Left cardiac atrium (tissue), 4 donors: Measurements from ENCODE around the gene POLA1. TPM values are rescaled to one million over a fixed set of nuclear protein-coding genes. Genes with fewer than 3 reads are reported as not detected.
"Not testable (repeated sequence)": the region's sequence is repeated elsewhere in the genome, so short reads cannot be mapped to it uniquely, and the experiment has no call there.

Experiments used
- ATAC-seq, 2 donors: fragments of 200-7000 bp; cut with Tn5 transposase; one replicate each; pipeline ENCODE4 v1.9.1; 2020; ENCODE audit warnings: mild to moderate bottlenecking in 2 of 2, moderate library complexity in 2 of 2
- DNase-seq: peaks from one replicate; pipeline ENCODE4 v3.0.0-alpha.2; 2020
- intact Hi-C, 2 donors: fragments of 100-400 bp; cut with DNase I; formaldehyde crosslinking; loops; one replicate each; pipeline versions ENCODE4 v1.14.1 to v1.15.1; 2022 to 2023
- total RNA-seq, 2 donors: library from RNA; stranded (reverse); fragmentation: NEBNext Ultra II Directional; extraction: Animal tissue kit (Norgen Biotek cat#: 25700); gene quantifications; one replicate each; pipeline ENCODE4 v1.2.1, GENCODE V29; 2021
- donor health status: DM: no; HTN: yes; CAD: no.
- donor health status: DM: no; HTN: yes; CAD: no; lungs with severe emphysema.
- donor health status: DM: yes; HTN: yes; CAD: no.
- donor health status: Dilated cardiomyopathy.

Gene POLA1
- total RNA-seq, 2 donors from 2014 or later: 8.7 to 10.8 TPM

DNA sequence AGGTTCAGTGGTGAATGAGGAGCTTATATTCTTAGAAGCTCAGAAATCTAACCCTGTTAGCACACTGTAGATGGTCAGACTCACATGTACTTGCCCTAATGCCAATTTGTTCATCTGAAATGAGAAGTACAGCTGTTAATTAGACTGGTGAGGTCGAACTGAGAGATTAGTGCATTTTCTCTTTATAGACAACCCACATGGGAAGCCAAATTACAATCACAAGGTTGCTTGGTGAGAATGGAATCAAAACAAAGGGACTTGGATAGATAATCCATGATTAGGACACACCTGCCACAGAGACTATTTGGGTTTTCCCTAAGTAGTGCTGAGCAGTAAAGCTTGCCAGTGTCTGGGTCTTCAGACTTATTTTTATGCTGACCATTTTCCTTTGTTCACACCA is 88.3 kb downstream of the POLA1 start:
- intact Hi-C loops: no loop called here
- DNase-seq (no peak), ATAC-seq (no peak)

DNA sequence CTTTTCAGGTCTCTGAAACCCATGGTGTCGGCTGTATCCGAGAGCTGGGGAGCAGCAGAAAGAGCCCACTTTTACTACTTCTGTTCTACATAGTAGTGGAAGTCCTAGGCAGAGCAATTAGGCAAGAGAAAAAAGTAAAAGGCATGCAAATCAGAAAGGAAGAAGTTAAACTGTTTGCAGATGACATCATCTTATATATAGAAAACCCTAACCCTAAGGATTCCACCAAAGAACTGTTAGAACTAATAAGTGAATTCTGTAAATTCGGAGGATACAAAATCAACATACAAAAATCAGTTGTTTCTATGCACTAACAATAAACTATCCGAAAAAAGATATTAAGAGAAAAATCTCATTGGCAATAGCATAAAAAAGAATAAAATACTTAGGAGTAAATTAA is 95.3 kb downstream of the POLA1 start:
- intact Hi-C loops: no loop called here
- no peak for ATAC-seq
- no peak for DNase-seq

DNA sequence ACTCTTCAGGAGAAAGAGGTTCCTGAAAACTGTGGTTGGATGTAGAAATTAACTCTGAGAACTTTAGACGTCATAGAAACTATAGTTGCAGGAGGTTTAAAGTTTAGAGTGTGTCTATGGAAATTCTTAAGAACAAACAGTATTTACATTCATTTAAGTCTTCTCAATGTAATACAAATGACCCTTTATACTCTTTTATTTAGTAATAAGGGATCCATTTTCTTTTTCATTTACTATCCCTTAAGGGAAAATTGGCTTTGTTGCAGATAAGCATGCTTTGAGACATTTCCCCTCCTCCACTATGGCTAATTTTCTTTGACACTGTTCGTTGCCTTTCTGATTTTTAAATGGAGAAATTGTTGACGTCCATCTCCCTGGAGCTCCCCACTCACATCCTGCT is 96.4 kb downstream of the POLA1 start:
- DNase-seq (no peak), ATAC-seq (no peak)
- intact Hi-C loops: no loop called here

DNA sequence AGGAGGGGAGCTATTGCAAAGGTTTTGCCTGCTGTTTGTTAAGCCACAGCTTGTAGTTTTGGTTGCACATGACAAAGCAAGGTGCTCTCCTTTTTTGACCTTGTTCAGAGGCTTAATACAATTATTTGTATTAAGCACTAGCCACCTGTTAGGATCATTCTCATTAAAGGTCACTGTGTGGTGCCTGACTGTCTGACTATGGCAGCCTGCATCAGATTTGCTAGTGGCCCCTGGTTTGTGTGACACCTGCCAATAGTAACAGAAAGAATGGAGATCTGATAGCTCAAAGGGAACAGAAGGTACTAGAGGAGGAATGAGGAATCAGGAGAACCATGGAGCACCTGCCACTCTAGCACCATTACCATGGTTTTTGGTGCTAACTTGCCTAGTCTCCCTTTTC is 102.5 kb downstream of the POLA1 start:
- ATAC-seq: no peak
- intact Hi-C loops: no loop called here
- no peak for DNase-seq

DNA sequence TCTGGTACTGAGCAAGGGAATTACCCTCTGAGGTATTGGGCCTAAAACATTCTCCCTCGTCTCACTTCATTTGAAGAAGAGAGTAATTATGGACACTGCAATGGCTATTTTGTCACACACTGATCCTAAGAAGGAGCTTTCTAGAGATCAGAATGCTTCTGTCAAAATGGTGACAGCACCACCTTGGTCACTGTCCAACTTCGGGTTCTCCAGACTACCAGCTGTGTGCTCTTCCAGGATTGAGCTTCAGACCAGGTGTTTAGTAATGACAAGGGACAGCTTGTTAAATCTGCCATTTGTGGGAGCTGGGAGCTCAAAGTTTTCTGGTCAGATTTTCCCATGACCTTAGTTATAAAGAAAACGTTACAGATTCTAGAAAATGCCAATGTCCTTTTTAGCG is 105.4 kb downstream of the POLA1 start:
- intact Hi-C loops: no loop called here
- peak in 1 of 2 donors; percentile 50 for ATAC-seq
- no peak for DNase-seq

DNA sequence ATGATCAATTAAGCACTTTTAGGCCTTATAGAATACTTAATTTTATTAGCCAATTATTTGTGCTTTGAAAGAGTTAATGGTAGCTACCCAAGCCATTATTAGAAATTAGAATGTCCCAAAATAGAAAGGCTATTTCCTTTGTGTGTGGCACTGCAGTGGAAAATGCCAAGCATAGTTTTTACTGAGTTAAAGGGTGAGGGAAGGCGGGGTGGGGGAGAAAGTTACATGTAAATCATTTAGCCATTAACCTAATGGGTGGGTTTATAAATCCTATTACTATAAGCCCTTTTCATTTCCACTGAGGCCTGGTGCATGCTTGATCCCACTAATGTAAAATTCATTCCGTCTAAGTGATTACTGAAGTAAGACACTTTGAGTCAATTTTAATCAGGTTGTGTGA is 105.8 kb downstream of the POLA1 start:
- intact Hi-C loops: no loop called here
- ATAC-seq (no peak), DNase-seq (no peak)

DNA sequence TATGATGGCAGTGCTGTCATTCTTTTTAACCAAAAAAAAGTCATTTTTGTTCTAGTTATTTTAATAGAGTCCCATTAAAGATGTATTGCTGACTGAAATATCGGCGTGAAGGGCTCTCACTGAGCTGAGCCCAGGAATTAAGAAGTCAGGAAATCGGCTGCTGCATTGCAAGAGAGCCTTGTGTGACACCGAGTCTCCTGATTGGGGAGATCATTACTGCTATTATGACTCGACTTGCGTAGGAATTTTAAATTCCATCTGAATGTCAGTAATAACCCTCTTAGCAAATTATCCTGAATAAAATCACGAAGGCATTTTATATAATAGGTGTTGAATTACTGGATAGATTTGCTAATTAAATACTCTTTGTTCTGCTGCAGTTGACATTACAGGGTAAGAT is 111.5 kb downstream of the POLA1 start:
- intact Hi-C loops: no loop called here
- ATAC-seq: no peak
- DNase-seq: no peak

DNA sequence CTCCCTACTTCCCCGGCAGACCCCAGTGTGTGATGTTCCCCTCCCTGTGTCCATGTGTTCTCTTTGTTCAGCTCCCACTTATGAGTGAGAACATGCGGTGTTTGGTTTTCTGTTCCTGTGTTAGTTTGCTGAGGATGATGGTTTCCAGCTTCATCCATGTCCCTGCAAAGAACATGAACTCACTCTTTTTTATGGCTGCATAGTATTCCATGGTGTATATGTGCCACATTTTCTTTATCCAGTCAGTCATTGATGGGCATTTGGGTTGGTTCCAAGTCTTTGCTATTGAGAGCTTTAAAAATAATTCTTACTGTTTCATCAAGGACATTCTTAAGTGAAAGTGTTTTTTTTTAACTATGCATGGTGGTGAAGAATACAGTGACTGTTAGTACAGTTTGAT is 126.1 kb downstream of the POLA1 start:
- intact Hi-C loops: not testable (repeated sequence)

DNA sequence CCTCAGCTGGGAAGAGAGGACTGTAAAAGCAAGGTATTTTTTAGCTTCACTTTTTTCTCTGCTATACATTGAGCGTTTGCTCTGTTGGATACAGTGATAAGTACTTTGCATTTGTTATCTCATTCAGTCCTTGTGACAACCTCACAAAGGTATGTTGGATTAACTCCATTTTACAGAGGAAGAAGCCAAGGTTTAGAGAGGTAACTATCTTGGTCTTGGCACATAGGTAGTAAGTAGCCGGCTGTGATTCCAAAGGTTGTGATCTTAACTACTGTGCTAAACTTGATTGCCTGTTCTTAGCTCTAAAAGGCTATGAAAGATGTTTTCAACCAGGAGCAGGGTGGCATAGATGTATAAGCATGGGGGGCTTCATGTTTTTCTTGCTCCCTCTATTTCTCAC is 134.4 kb downstream of the POLA1 start:
- DNase-seq (no peak), ATAC-seq (no peak)

More for the DNA sequence above, 126.1 kb downstream of the POLA1 start:
- ATAC-seq, DNase-seq: not testable (repeated sequence)

DNA sequence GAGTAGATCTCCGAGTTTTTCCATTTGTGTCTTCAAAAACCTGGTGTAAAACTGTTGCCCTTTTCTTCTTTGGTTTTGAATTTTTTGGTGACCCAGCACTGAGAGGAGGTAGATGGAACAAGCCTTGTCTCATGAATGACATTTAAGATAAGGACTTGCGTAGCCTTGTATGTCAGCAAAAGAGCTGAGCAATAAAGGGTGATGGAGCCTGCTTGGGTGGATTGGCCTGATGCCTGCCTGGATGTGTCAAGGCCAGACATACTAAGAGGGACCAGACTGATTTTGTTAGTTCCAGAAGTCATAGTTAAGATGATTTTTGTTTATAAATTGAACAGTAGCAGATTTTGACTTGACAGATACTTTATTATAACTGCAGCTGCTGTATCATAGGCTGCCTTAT is 134.9 kb downstream of the POLA1 start:
- ATAC-seq: no peak
- DNase-seq: no peak
- intact Hi-C loops: no loop called here

More for the DNA sequence above, 134.4 kb downstream of the POLA1 start:
- intact Hi-C loops: no loop called here

DNA sequence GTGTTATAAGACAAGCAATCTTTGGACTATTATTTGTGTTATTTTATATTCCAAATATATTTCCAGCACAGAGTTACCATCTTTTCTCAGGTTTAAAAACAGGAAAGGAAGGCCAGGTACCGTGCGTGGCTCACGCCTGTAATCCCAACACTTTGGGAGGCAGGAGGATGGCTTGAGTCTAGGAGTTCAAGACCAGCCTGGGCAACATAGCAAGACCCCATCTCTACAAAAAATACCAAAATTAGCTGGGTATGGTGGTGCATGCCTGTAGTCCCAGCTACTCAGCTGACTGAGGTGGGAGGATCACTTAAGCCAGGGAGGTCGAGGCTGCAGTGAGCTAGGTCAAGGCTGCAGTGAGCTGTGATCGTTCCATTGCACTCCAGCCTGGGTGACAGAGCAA is 140.0 kb downstream of the POLA1 start:
- intact Hi-C loops: no loop called here
- DNase-seq: no peak
- ATAC-seq: no peak

DNA sequence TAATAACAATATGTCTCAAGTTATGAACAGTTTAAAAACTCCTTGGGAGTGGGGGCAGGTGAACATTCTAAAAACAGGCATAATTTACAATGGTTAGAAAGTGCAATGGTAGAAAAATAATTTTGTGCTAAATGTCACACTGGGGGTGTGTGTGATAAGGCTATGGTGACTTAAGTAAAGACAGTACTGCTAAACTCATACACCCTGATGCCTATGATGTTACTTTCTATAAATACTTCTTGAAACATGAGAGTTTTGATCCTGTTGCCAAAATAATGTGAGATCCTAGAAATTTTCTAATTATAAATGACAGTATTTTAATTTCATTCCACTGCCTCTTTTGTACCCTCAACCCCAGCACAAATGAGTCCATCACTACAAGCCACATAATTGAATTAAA is 144.2 kb downstream of the POLA1 start:
- no peak for ATAC-seq
- DNase-seq: no peak

DNA sequence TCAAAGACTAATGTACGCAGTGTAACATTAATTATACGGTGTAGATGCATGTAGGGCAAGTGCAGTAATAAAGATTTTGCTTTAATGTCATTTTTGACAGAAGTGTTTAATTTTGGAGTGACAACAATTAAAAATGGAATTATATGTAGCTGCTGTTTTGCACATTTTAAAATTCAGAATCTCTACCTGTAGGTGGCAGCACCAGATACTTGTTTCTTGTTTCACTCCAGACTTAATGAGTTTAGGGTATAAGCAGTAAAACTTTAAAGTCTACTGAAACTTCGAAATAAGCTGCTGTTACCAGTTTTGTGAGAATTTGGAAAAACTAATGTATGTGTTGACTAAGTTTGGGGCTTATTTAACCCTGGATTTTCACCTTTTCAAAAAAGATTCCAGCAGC is 144.9 kb downstream of the POLA1 start:
- DNase-seq (no peak), ATAC-seq (no peak)
- intact Hi-C loops: loop anchor here (2.0 to 5.0 kb wide), 2 partner anchors 304 to 306 kb away; no protein-coding TSS in a partner anchor

More for the DNA sequence above, 144.2 kb downstream of the POLA1 start:
- intact Hi-C loops: loop anchor here (2.0 to 5.0 kb wide), 2 partner anchors 304 to 307 kb away; no protein-coding TSS in a partner anchor

DNA sequence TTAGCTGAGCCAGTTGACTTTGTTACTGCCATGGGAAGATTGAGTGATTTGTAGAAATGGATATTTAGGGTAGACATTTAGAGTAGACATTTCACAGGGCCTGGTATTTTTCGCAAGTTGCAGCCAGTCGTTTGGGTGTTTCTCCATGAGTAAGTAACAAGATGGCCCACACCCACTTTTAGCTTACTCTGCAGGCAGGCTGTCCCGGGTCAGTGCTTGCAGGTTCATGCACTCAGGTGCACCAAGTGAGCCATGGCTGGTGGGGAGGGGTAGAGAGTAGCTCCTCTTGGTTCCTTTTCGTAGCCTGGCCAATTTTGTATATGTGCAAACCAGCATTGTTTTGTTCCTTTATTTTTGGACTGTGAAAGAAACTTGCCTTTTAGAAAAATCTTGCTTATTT is 145.6 kb downstream of the POLA1 start:
- intact Hi-C loops: loop anchor here (2.0 to 5.0 kb wide), 2 partner anchors 303 to 305 kb away; no protein-coding TSS in a partner anchor
- ATAC-seq: no peak
- DNase-seq: no peak

DNA sequence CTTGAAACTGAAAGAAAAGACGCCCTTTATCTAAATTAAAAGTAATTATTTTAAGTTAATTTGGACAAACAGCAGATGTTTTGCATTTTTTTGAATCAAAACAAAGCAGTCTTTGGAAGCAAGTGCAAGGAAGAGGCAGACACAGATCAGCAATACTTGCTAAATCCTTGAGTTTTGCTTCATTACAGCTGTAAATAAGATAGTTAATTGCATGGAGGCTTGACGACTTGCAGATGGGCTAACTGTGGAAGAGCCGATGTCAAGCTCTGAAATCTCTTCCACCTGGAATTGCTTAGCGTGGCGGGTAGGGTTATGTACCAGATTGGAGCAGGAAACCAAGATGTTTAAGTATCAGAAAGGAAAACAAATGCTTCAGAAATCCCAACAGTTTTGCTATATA is 148.8 kb downstream of the POLA1 start:
- ATAC-seq (no peak), DNase-seq (no peak)
- intact Hi-C loops: no loop called here

DNA sequence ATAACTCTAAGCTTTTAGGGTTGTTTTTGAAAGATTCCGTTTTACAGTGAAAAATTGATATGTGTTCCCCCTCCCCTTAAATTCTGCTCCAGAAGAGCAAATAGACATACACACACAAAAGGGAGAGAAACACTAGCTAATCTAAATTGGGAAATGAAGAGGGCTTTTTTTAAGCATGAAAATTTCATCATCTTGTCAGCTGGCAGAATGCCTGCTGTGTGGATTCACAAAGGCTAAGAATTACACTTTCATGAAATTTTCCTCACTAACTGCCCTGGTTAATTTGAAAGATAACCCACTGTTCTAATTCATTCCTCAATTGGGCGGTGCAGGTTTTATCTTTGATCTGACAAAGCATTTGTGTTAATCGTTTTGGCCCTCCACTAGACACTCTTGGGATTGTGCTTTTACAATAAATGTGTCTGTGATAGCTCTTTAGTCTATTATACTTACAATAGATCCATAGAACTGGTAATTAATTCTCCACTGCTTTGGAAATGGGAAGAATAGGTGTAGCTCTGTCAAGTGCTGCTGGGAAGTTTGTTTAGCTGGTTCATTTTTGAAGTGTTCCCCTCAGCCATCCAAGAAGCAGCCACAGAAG is 152.9 kb downstream of the POLA1 start:
- ATAC-seq (no peak), DNase-seq (peak; percentile 29)
- intact Hi-C loops: no loop called here

DNA sequence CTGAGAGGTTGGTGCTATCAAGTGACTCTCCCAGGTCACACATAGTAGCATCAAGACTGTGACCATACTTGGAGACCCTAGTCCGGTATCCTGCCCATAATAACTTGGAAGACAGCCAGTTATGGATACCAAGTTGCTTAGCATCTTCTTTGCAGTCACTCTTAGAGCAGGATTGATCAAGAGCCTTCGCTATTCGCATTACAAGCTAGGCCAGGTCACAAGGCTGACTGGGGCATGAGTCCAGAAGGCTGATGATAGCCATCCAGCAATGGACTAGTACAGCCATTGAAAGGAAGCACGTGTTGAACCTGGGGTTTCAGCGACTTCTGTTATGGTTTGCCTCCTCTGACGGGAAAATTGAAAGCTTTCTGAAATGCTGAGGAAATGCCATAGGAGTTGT is 157.6 kb downstream of the POLA1 start:
- DNase-seq (no peak), ATAC-seq (no peak)
- intact Hi-C loops: no loop called here

DNA sequence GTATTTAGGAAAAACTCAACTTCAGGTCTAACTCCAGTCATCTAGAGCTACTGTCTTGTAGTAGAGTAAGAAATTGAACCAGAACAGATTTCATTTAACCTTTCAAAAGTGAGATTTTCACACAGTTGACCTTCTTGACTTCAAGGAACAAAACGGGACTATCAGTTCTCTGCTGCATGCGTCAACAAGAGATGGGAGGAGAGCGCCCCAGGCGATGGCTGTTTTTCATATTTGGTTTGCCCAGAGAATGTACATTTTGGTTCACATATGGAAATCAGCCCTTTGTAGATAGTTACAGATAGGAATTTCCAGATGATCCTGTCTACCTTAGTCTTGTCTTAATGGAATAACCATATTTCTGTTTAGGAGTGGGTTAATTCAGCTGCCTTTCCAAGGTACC is 158.1 kb downstream of the POLA1 start:
- intact Hi-C loops: no loop called here
- no peak for DNase-seq
- no peak for ATAC-seq

DNA sequence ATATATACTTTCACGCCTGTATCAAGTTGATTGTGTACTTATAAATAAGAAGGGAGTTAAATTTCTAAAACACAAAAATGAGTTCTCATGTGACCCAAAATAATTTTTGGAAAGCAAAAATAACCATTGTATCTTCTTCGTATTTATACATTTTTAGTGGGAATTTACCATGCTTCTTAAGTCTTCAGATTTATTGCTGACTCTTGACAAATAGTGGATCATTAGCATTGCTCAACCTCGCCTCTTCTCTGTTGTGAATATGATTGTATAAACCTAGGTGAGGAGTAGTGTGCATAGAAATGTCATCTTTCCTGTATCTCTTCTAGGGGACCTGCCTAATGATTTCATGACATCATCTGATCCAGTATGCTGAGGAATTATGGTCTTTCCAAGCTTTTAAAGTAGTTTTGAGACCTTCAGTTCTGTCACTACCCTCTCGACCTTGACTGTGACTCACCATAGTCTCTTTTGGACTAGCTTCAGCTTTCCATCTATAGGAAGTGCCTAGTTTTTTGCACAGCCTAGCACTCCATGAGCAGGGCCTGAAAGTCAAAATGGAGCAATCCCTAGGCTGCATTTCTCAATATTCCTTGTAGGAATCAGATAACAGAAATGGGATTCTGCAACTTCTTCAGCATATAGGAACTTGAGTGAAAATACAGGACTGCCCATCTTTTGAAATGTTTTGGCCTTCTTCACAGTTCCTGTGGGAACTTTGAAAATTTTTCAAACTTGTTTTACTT is 164.5 kb downstream of the POLA1 start:
- intact Hi-C loops: no loop called here
- ATAC-seq (no peak), DNase-seq (no peak)

DNA sequence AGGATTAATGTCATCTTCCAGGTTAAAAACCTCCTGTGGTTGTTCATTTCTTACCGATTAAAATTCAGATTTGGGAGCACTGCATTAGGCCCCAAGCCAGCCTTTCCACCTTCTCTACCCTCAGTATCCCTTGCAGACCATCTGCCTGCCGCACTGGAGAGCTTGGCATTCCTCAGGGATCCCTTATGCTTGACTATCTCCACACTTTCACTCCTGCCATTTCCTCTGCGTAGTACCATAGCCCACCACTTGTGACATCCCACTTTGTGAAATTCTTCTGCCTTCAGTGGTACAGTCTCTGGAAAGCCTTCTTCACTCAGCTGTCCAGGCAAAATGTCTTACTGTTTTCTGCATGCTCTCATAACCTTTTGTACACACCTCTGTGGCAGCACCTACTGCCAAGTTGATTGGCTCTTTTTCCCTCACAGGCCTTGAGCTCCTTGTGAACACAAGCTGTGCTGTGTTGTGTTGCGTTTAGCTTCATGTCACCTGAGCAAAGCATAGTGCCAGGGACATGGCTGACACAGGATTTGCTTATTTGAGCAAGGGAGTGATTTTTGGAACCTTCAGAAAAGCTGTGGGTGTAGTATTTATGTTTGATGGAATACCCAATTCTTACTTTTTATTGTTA is 165.6 kb downstream of the POLA1 start:
- no peak for ATAC-seq
- no peak for DNase-seq

DNA sequence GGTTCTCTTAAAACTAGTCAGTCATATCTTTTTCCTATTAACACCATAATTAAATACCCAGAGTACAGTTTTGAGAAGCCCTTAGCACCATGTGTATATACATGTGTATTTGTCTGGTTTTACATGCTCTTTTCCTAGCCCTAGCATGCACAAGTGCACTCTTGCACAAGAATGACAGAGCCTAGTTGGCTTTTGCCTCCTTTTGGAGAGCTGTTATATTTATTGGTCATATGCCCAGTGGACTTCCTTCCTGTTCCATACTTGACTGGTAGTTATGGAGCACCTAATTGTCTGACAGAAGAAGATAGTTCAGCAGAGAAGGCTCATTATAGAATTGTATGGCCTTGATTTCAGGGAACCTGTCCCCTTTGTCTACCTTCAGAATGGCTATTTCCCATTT is 166.4 kb downstream of the POLA1 start:
- DNase-seq (no peak), ATAC-seq (no peak)
- intact Hi-C loops: no loop called here

More for the DNA sequence above, 165.6 kb downstream of the POLA1 start:
- intact Hi-C loops: no loop called here
